Subcutaneous adipose tissue (tissue), 4 donors: Measurements from ENCODE around the gene CD52. TPM values are rescaled to one million over a fixed set of nuclear protein-coding genes. Genes with fewer than 3 reads are reported as not detected.

Experiments used
- CTCF ChIP-seq: fragments of 450-650 bp; IDR thresholded peaks from one replicate; pipeline ENCODE4 v1.5.1; 2016; ENCODE audit warnings: low read depth, mild to moderate bottlenecking, control low read depth, antibody characterized with exemption, moderate library complexity
- total RNA-seq, 4 donors: library from RNA; depleted of rRNA; stranded (reverse); fragments of >200 nt; gene quantifications; one replicate each; pipeline ENCODE4 v1.1.0, GENCODE V29; 2016

The CD52 gene
- total RNA-seq, 4 donors from 2014 or later = 4.7 to 719 (median 19.2) TPM

GRCh38 chr1:26277261-26277661 is 40.5 kb upstream of the CD52 start:
- no peak for TF ChIP-seq CTCF

GRCh38 chr1:26277719-26278118 is 40.0 kb upstream of the CD52 start:
- TF ChIP-seq CTCF = no peak

DNA sequence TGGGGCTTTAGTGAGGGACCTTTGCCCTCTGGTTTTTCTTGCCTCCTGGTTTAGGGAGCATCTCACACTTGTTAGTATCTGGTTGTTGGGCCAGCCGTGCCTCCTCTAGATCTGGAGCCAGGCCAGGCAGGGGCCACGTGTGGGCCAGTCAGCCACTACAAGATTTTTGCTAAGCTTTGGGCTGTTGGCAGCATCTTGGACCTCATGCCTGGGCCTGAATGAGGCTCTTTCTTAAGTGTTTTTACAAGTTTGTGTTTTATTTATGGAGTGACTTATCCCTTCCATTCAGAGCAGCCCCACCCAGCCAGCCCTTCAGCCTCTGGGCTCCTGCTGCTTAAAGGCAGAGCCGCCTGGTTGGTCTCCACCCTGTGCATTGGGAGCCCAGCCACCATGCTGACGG is 39.5 kb upstream of the CD52 start:
- no peak for TF ChIP-seq CTCF

- no peak for TF ChIP-seq CTCF
Observed at GRCh38 chr1:26278724-26279455, 38.9 kb upstream of the CD52 start.

GRCh38 chr1:26279456-26280332 is 38.1 kb upstream of the CD52 start, which contains the start of gene SH3BGRL3:
SH3BGRL3 (plus strand) TSS chr1:26280086; CDS start chr1:26280156, 70 bp downstream.
- no peak for TF ChIP-seq CTCF

GRCh38 chr1:26280333-26281042 is 37.3 kb upstream of the CD52 start:
- no peak for TF ChIP-seq CTCF
